GM20431 (cell line): ENCODE results near the gene TMOD4.

Experiments used
- in situ Hi-C: fragments of 300-500 bp; cut with MseI, MboI; formaldehyde crosslinking; loops from one replicate; pipeline ENCODE4 v1.15.0; 2020; ENCODE audit warnings: low sequenced_read_pairs; ENCODE audit not compliant: unreplicated experiment

The TMOD4 gene

GRCh38 chr1:151144474-151145303 lies 31.1 kb downstream of the TMOD4 start:
- in situ Hi-C loops, result loop anchor here (10.0 kb wide), 1 partner anchor 50 kb away; no protein-coding TSS in a partner anchor

- in situ Hi-C loops, result loop anchor here (10.0 kb wide), 1 partner anchor 49 kb away; no protein-coding TSS in a partner anchor
These were observed 31.8 kb downstream of the TMOD4 start for GRCh38 chr1:151143986-151144385.

- in situ Hi-C loops, result loop anchor here (10.0 kb wide), 1 partner anchor 48 kb away; no protein-coding TSS in a partner anchor
These were observed 32.7 kb downstream of the TMOD4 start for GRCh38 chr1:151143057-151143435.

- in situ Hi-C loops, result loop anchor here (10.0 kb wide), 1 partner anchor 48 kb away; no protein-coding TSS in a partner anchor
These were observed 33.2 kb downstream of the TMOD4 start for GRCh38 chr1:151142411-151143056.

GRCh38 chr1:151137789-151138188 lies 38.0 kb downstream of the TMOD4 start:
- in situ Hi-C loops, result no loop called here

GRCh38 chr1:151135433-151136385 lies 40.1 kb downstream of the TMOD4 start:
- in situ Hi-C loops, result no loop called here

GRCh38 chr1:151134991-151135390 lies 40.8 kb downstream of the TMOD4 start:
- in situ Hi-C loops, result no loop called here

GRCh38 chr1:151134396-151134795 lies 41.4 kb downstream of the TMOD4 start:
- in situ Hi-C loops, result no loop called here

- in situ Hi-C loops, result no loop called here
These were observed 42.6 kb downstream of the TMOD4 start for GRCh38 chr1:151133018-151133806.

GRCh38 chr1:151132335-151133017 lies 43.3 kb downstream of the TMOD4 start:
- in situ Hi-C loops, result no loop called here

- in situ Hi-C loops, result no loop called here
These were observed 44.0 kb downstream of the TMOD4 start for GRCh38 chr1:151131701-151132334.

GRCh38 chr1:151130987-151131586 lies 44.7 kb downstream of the TMOD4 start:
- in situ Hi-C loops, result no loop called here

GRCh38 chr1:151128800-151129199 lies 47.0 kb downstream of the TMOD4 start:
- in situ Hi-C loops, result no loop called here

GRCh38 chr1:151124763-151125403 lies 50.9 kb downstream of the TMOD4 start:
- in situ Hi-C loops, result no loop called here
